Sigmoid colon (tissue), 7 donors: ENCODE data around the gene DBNDD1. TPM values are rescaled to one million over a fixed set of nuclear protein-coding genes. Genes with fewer than 3 reads are reported as not detected.

Experiments
- DNase-seq: peaks from one replicate; pipeline ENCODE4 v3.0.0-alpha.2; 2019
- H3K27ac ChIP-seq, 4 donors: fragments of 200-600 bp; sonication (generic); one replicate each; pipeline ENCODE4 v1.5.1; 2016 to 2019; ENCODE audit warnings: mild to moderate bottlenecking in 1 of 4
- H3K27me3 ChIP-seq, 3 donors: fragments of 200-600 bp; sonication (generic); one replicate each; pipeline ENCODE4 v1.5.1; 2019; ENCODE audit warnings: mild to moderate bottlenecking in 1 of 3
- H3K36me3 ChIP-seq, 4 donors: fragments of 200-600 bp; sonication (generic); one replicate each; pipeline ENCODE4 v1.5.1; 2016 to 2019
- H3K4me1 ChIP-seq, 4 donors: fragments of 200-600 bp; sonication (generic); one replicate each; pipeline ENCODE4 v1.5.1; 2017 to 2019
- H3K4me3 ChIP-seq, 4 donors: fragments of 200-600 bp; sonication (generic); one replicate each; pipeline ENCODE4 v1.5.1; 2017 to 2019; ENCODE audit warnings: mild to moderate bottlenecking in 2 of 4, moderate library complexity in 1 of 4
- H3K9me3 ChIP-seq, 4 donors: fragments of 200-600 bp in 3 of 4; sonication (generic) in 3 of 4; one replicate each; pipeline versions ENCODE4 v1.5.1 to v1.6.1; 2013 to 2019
- CTCF ChIP-seq, 4 experiments: fragments of 450-650 bp in 3 of 4; fragments of 200-600 bp in 1 of 4; IDR thresholded peaks; one replicate each; pipeline ENCODE4 v1.5.1; 2016 to 2019; ENCODE audit warnings: antibody characterized with exemption in 4 of 4, mild to moderate bottlenecking in 3 of 4, moderate library complexity in 2 of 4
- EP300 ChIP-seq, 4 donors: sonication (generic); formaldehyde crosslinking; IDR thresholded peaks; one replicate each; pipeline ENCODE4 v1.6.1; 2017; ENCODE audit warnings: antibody characterized with exemption in 4 of 4
- POLR2A ChIP-seq, 2 donors: fragments of 450-650 bp; IDR thresholded peaks; one replicate each; pipeline ENCODE4 v1.6.1; 2016; ENCODE audit warnings: antibody characterized with exemption in 2 of 2, mild to moderate bottlenecking in 2 of 2, moderate library complexity in 2 of 2
- POLR2AphosphoS5 ChIP-seq, 4 donors: sonication (generic); formaldehyde crosslinking; IDR thresholded peaks; one replicate each; pipeline ENCODE4 v1.6.1; 2017; ENCODE audit warnings: antibody characterized with exemption in 4 of 4
- WGBS, 2 donors: extraction: QIAGEN DNeasy Blood & Tissue Kit; methylation state at CpG; one replicate each; pipeline ENCODE4 v1.1.7; 2013; 5-methylcytosine and 5-hydroxymethylcytosine counted together
- intact Hi-C: fragments of 100-400 bp; cut with DNase I; formaldehyde crosslinking; loops from one replicate; pipeline ENCODE4 v1.15.1; 2023
- polyA plus RNA-seq, 3 donors: library from polyadenylated mRNA; stranded (reverse); fragments of 200-250 nt; gene quantifications; one replicate each; pipeline ENCODE4 v1.2.3, GENCODE V29; 2013
- total RNA-seq, 4 donors: library from RNA; depleted of rRNA; stranded (reverse); fragments of >200 nt; gene quantifications; one replicate each; pipeline ENCODE4 v1.1.0, GENCODE V29; 2016
- donor health status: healthy with polysubstance abuse.
- donor health status: Bipolar disorder and iron deficiency.
- donor health status: healthy.

The DBNDD1 gene
- total and polyA plus RNA-seq, 7 donors = 1.4 to 5.0 (median 3.3) TPM; not detected in 1

- no peaks in the 10 kb centered on the region for H3K36me3 ChIP-seq
- WGBS, 2 donors = 71 to 74% methylated on average over 13 of the region's 13 CpGs
- H3K4me1 ChIP-seq = peaks cover 0 to under 1% (median 0%) of the 10 kb centered on the region in 4 donors
- DNase-seq = no peak
- no peak overlapping the region for H3K4me3 ChIP-seq
- intact Hi-C loops = no loop called here
- no peaks in the 10 kb centered on the region for H3K27me3 ChIP-seq
- H3K9me3 ChIP-seq = no peaks in the 10 kb centered on the region
- no peak for TF ChIP-seq EP300 (IDR thresholded peaks at IDR 0.05)
- TF ChIP-seq CTCF (IDR thresholded peaks at IDR 0.05) = no peak
- no peak for TF ChIP-seq POLR2AphosphoS5 (IDR thresholded peaks at IDR 0.05)
- TF ChIP-seq POLR2A (IDR thresholded peaks at IDR 0.05) = no peak
- no peak overlapping the region for H3K27ac ChIP-seq
Measured at GRCh38 chr16:90012991-90013745, 6.1 kb downstream of the DBNDD1 start.

DNA sequence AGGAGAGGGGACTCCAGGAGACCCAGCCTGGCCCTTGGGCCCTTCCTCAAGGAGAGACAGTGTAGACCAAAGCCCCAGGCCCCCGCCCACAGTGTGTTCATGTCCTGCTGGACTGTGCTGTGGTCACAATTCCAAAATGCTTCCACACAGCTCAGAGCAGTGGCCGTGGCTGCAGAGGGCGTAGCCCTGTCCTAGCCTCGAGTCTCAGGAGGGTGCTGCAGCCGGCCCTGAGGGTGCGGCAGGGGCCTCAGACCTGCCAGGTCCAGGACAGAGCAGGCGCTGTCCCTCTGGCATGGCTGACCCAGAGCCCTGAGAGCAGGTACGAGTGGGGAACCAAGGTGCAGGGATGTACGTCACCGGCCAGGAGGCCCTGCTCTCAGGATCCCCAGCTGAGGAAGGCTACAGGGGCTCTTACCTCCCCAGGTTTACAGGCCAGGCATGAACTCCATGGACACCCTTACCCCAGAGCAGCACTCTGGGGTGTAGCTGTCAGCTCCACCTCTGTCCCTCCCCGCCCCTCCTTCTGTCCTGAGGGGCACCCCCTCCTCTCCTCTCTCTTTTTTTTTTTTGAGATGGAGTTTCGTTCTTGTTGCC lies 7.3 kb downstream of the DBNDD1 start:
- Histone ChIP-seq H3K27me3 (no peaks in the 10 kb centered on the region), H3K27ac (no peak overlapping the region), H3K4me3 (no peak overlapping the region), H3K36me3 (no peaks in the 10 kb centered on the region), H3K4me1 (no peaks in the 10 kb centered on the region), H3K9me3 (no peaks in the 10 kb centered on the region)
- DNase-seq = no peak
- TF ChIP-seq POLR2AphosphoS5 (IDR thresholded peaks at IDR 0.05) (no peak), CTCF (IDR thresholded peaks at IDR 0.05) (no peak), EP300 (IDR thresholded peaks at IDR 0.05) (no peak), POLR2A (IDR thresholded peaks at IDR 0.05) (no peak)
- intact Hi-C loops = no loop called here
- WGBS, 2 donors = 88 to 89% methylated on average over 12 of the region's 12 CpGs

DNA sequence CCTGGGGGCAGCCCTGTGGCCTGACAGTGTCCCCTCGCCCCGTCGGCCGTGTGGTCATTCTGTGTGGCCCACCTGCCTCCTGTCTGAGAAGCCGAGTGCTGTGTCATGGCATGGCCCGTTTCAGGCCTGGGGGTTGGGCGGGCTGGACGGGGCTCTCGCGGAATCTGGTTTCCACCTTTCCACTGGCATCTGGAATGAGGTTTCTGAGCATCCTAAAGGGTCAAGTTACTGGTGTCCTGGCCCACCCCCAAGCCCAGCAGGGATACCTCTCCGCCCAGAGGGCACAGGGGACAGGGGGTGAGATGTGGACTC lies 7.8 kb downstream of the DBNDD1 start:
- H3K27me3 ChIP-seq = no peaks in the 10 kb centered on the region
- no peak for TF ChIP-seq EP300 (IDR thresholded peaks at IDR 0.05)
- TF ChIP-seq POLR2A (IDR thresholded peaks at IDR 0.05) = no peak
- TF ChIP-seq POLR2AphosphoS5 (IDR thresholded peaks at IDR 0.05) = no peak
- no peak for TF ChIP-seq CTCF (IDR thresholded peaks at IDR 0.05)
- H3K36me3 ChIP-seq = no peaks in the 10 kb centered on the region
- H3K9me3 ChIP-seq = no peaks in the 10 kb centered on the region
- no peak overlapping the region for H3K27ac ChIP-seq
- 80 to 87% methylated on average over 11 of the region's 11 CpGs for WGBS, 2 donors
- no peaks in the 10 kb centered on the region for H3K4me1 ChIP-seq
- no peak overlapping the region for H3K4me3 ChIP-seq
- no peak for DNase-seq
- intact Hi-C loops = no loop called here

DNA sequence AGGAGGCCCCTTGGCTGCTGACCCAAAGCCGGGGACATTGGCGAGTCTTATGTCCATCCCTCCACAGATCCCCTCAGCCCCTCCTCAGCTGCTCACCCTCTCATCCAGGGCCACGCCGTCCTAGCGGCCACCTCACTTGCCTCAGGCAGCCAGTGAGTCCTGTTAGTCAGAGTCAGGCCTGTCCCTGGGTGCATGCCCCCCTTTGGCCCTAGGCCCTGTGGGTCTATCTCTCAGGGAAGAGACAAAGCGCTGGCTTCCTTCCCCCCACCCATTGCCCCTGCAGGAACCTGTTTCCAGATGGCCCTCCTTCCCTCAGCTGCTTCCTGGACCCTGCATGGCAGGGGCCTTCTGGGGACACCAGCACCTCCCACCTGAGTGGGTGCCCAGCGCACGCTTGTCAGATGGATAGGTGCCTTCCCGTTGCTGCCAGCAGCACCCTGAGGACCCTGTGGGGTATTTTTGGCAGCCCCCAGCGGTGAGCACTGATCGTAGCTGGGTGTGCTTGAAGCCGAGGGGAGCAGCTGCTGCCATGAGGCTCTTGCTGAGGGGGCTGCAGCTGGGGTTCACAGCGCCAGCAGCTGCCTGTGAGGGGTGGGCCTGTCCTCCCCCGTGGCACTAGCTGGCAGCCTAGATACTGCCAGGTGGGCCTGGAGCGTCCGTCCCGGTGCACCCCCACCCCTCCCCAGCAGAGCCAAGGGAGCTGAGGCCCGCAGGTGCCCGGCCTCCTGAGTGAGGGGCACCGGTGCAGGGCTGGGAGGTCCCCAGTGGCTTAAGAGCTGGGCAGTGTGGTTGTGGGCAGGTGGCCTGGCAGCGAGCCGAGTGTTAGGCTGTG lies 8.4 kb downstream of the DBNDD1 start:
- H3K4me1 ChIP-seq = no peaks in the 10 kb centered on the region
- H3K36me3 ChIP-seq = no peaks in the 10 kb centered on the region
- H3K27ac ChIP-seq = no peak overlapping the region
- no peaks in the 10 kb centered on the region for H3K9me3 ChIP-seq
- no peak for DNase-seq
- no peak overlapping the region for H3K4me3 ChIP-seq
- intact Hi-C loops = no loop called here
- no peaks in the 10 kb centered on the region for H3K27me3 ChIP-seq
- no peak for TF ChIP-seq EP300 (IDR thresholded peaks at IDR 0.05)
- TF ChIP-seq POLR2A (IDR thresholded peaks at IDR 0.05) = no peak
- no peak for TF ChIP-seq CTCF (IDR thresholded peaks at IDR 0.05)
- no peak for TF ChIP-seq POLR2AphosphoS5 (IDR thresholded peaks at IDR 0.05)
- WGBS, 2 donors = 74 to 89% methylated on average over 22 of the region's 22 CpGs
